ENCODE measurements around the gene FGD5.

GRCh38 chr3:14831916-14832450 lies 13.2 kb downstream of the FGD5 start:
- TF ChIP-seq CTCF (IDR thresholded peaks at IDR 0.05; ENCODE audit: borderline replicate concordance, extremely low read depth, low read length, poor library complexity, severe bottlenecking) (no peak), EZH2 (IDR thresholded peaks at IDR 0.05; ENCODE audit: borderline replicate concordance, low read depth, low read length, severe bottlenecking) (no peak)

All from DND-41 (cell line).